HCT116 (cell line): ENCODE measurements around the gene SIX4. TPM values are rescaled to one million over a fixed set of nuclear protein-coding genes. Genes with fewer than 3 reads are reported as not detected.

Experiments used
- ATAC-seq: fragments of 200-7000 bp; cut with Tn5 transposase; 2 replicates; pipeline ENCODE4 v1.9.1; 2020; ENCODE audit warnings: mild to moderate bottlenecking, moderate library complexity
- BruUV-seq: library from RNA; stranded (reverse); fragments of 400-500 nt; replicated peaks from 2 replicates; lab custom pipeline; 2021; lab: Mats Ljungman, UMichigan
- CTCF ChIA-PET: fragments of 300-600 bp; sonication (Branson Sonifier 250); formaldehyde crosslinking; loops from one replicate; lab custom pipeline; 2021; ENCODE audit warnings: antibody characterized with exemption; lab: Charles Lee
- POLR2A ChIA-PET: fragments of 300-600, 350-600 bp; sonication (Branson Sonifier 250); formaldehyde crosslinking; loops from one replicate; lab custom pipeline; 2021; ENCODE audit warnings: antibody characterized with exemption; lab: Charles Lee
- RAD21 ChIA-PET, 2 experiments: fragments of 300-600 bp; sonication (Branson Sonifier 250); formaldehyde crosslinking; loops; one replicate each; lab custom pipeline; 2023; ENCODE audit warnings: low total read pairs in 2 of 2; ENCODE audit not compliant: uncharacterized antibody in 2 of 2, unreplicated experiment in 2 of 2, low non-redundant PET in 1 of 2; lab: Charles Lee
- DNase-seq: peaks from one replicate; pipeline ENCODE4 v3.0.0-alpha.2; 2010; ENCODE audit warnings: low read depth, low spot score
- H2AFZ ChIP-seq: fragments of 200-600 bp; shearing (Covaris generic), sonication (generic); 2 replicates; pipeline ENCODE4 v1.6.1; 2017; ENCODE audit warnings: low read depth, mixed run types, mixed read lengths, antibody characterized with exemption, low read length; ENCODE audit not compliant: poor library complexity, severe bottlenecking
- H3K27ac ChIP-seq: 2 replicates; pipeline ENCODE4 v1.5.1; 2012; ENCODE audit warnings: low read depth, low read length
- H3K27me3 ChIP-seq: fragments of 200-600 bp; sonication (generic); 2 replicates; pipeline ENCODE4 v1.6.1; 2016; ENCODE audit warnings: mixed run types, low read length, mixed read lengths; ENCODE audit not compliant: insufficient read depth
- H3K36me3 ChIP-seq, 2 experiments: fragments of 200-500 bp in 1 of 2; fragments of 200-600 bp in 1 of 2; sonication (Bioruptor generic) in 1 of 2; sonication (generic) in 1 of 2; 2 replicates each; pipeline versions ENCODE4 v1.5.1 to v1.6.1; 2014 to 2016; ENCODE audit warnings: low read length in 2 of 2, inconsistent platforms in 1 of 2, mixed read lengths in 1 of 2, mixed run types in 1 of 2; ENCODE audit not compliant: insufficient read depth in 2 of 2, control insufficient read depth in 1 of 2
- H3K4me1 ChIP-seq, 2 experiments: fragments of 200-600 bp in 1 of 2; sonication (generic) in 1 of 2; 2 replicates each; pipeline versions ENCODE4 v1.5.1 to v1.6.1; 2012 to 2017; ENCODE audit warnings: low read length in 2 of 2, inconsistent platforms in 1 of 2, mild to moderate bottlenecking in 1 of 2, mixed read lengths in 1 of 2, mixed run types in 1 of 2, moderate library complexity in 1 of 2; ENCODE audit not compliant: insufficient read depth in 2 of 2, control insufficient read depth in 1 of 2
- H3K4me2 ChIP-seq: fragments of 200-600 bp; sonication (generic); 2 replicates; pipeline ENCODE4 v1.6.1; 2017; ENCODE audit warnings: mixed run types, low read length, mixed read lengths
- H3K4me3 ChIP-seq, 2 experiments: fragments of 200-600 bp in 1 of 2; sonication (generic) in 1 of 2; replicated peaks in 1 of 2; 2 replicates each; pipeline ENCODE4 v1.5.1; 2011 to 2016; ENCODE audit warnings: low read length in 2 of 2, control low read depth in 1 of 2, low read depth in 1 of 2, mild to moderate bottlenecking in 1 of 2, mixed read lengths in 1 of 2, mixed run types in 1 of 2
- H3K79me2 ChIP-seq: fragments of 200-600 bp; sonication (generic); 2 replicates; pipeline ENCODE4 v1.6.1; 2017; ENCODE audit warnings: mild to moderate bottlenecking, mixed run types, low read length, moderate library complexity, mixed read lengths; ENCODE audit not compliant: insufficient read depth
- H3K9ac ChIP-seq: fragments of 200-600 bp; sonication (generic); 2 replicates; pipeline ENCODE4 v1.6.1; 2016; ENCODE audit warnings: low read length, mixed read lengths
- H3K9me2 ChIP-seq: fragments of 200-600 bp; sonication (generic), shearing (Covaris generic); 2 replicates; pipeline ENCODE4 v1.6.1; 2017; ENCODE audit warnings: mixed run types, mild to moderate bottlenecking, moderate library complexity; ENCODE audit not compliant: insufficient read depth
- H3K9me3 ChIP-seq, 2 experiments: fragments of 200-500 bp in 1 of 2; fragments of 200-600 bp in 1 of 2; sonication (Bioruptor generic) in 1 of 2; sonication (generic) in 1 of 2; 2 replicates each; pipeline ENCODE4 v1.6.1; 2014 to 2017; ENCODE audit warnings: low read length in 2 of 2, mixed read lengths in 2 of 2, inconsistent platforms in 1 of 2, low read depth in 1 of 2, mild to moderate bottlenecking in 1 of 2, mixed run types in 1 of 2, moderate library complexity in 1 of 2; ENCODE audit not compliant: control insufficient read depth in 1 of 2, insufficient read depth in 1 of 2
- H4K20me1 ChIP-seq: fragments of 200-600 bp; sonication (generic), shearing (Covaris generic); 2 replicates; pipeline ENCODE4 v1.6.1; 2017; ENCODE audit warnings: mixed run types, mild to moderate bottlenecking, moderate library complexity; ENCODE audit not compliant: insufficient read depth
- FOSL1 ChIP-seq: IDR thresholded peaks from 2 replicates; pipeline ENCODE4 v1.6.1; 2012; ENCODE audit warnings: low read depth
- JUND ChIP-seq: IDR thresholded peaks from 2 replicates; pipeline ENCODE4 v1.6.1; 2012
- POLR2A ChIP-seq: IDR thresholded peaks from 2 replicates; pipeline ENCODE4 v1.7.0; 2011; ENCODE audit warnings: borderline replicate concordance; ENCODE audit not compliant: insufficient read depth, insufficient read length; ENCODE audit errors: extremely low read depth
- RAD21 ChIP-seq: IDR thresholded peaks from 2 replicates; pipeline ENCODE4 v1.6.1; 2012; ENCODE audit warnings: low read depth, mild to moderate bottlenecking
- SRF ChIP-seq: IDR thresholded peaks from 2 replicates; pipeline ENCODE4 v1.6.1; 2012; ENCODE audit warnings: low read depth
- TCF7L2 ChIP-seq: IDR thresholded peaks from 2 replicates; pipeline ENCODE4 v1.7.0; 2011; ENCODE audit warnings: borderline replicate concordance, inconsistent platforms; ENCODE audit not compliant: insufficient read depth, insufficient read length; ENCODE audit errors: extremely low read depth
- YY1 ChIP-seq: IDR thresholded peaks from 2 replicates; pipeline ENCODE4 v1.6.1; 2011; ENCODE audit warnings: low read length, low read depth, moderate library complexity, mild to moderate bottlenecking; ENCODE audit not compliant: insufficient replicate concordance; ENCODE audit errors: extremely low read depth
- intact Hi-C: fragments of 100-400 bp; cut with micrococcal nuclease; formaldehyde crosslinking; loops from 2 replicates; pipeline ENCODE4 v1.10.0; 2022
- total RNA-seq: library from RNA; stranded (reverse); gene quantifications from one replicate; pipeline ENCODE4 v1.2.1, GENCODE V29; 2021; ENCODE audit not compliant: unreplicated experiment
- TF ChIP-seq, protein P1 (sequence below): IDR thresholded peaks from 2 replicates; pipeline ENCODE4 v1.6.1; 2012
- TF ChIP-seq, protein P2 (sequence below): IDR thresholded peaks from 2 replicates; pipeline ENCODE4 v1.6.1; 2011; ENCODE audit warnings: mild to moderate bottlenecking, low read length, moderate library complexity; ENCODE audit not compliant: insufficient replicate concordance; ENCODE audit errors: extremely low read depth

Gene SIX4
- total RNA-seq, 1 experiment from 2014 or later = 24.5 TPM

DNA sequence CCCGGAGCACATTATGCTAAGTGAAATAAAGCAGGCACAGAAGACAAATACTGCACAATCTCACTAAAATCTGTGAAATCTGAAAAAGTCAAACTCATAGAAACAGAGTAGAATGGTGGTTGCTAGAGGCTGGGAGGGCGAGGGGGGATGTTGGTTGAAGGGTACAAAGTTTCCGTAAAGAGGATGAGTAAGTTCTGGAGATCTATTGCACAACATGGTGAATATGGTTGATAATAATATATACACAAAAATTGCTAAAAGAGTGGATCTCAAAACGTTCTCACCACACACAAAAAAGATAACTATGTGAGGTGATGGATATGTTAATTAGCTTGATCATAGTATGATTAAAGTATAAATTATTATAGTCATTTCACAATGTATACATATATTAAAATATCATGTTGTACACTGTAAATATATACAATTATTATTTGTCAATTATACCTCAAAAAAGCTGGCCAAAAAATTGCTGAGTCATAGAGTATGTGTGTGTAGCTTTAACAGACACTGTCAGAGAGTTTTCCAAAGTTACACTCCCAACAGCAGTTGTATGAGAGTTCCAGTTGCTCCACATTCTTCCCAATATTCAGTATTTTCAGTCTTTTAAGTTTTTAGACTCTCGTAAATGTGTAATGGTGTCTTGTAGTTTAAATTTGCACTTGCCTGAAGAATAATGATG, 55.6 kb downstream of the SIX4 start:
- TF ChIP-seq FOSL1 = no peak
- no peak for TF ChIP-seq SRF
- TF ChIP-seq YY1 = no peak
- TF ChIP-seq, protein P1, sequence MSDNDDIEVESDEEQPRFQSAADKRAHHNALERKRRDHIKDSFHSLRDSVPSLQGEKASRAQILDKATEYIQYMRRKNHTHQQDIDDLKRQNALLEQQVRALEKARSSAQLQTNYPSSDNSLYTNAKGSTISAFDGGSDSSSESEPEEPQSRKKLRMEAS = no peak
- TF ChIP-seq TCF7L2 = no peak
- TF ChIP-seq RAD21 = no peak
- TF ChIP-seq, protein P2, sequence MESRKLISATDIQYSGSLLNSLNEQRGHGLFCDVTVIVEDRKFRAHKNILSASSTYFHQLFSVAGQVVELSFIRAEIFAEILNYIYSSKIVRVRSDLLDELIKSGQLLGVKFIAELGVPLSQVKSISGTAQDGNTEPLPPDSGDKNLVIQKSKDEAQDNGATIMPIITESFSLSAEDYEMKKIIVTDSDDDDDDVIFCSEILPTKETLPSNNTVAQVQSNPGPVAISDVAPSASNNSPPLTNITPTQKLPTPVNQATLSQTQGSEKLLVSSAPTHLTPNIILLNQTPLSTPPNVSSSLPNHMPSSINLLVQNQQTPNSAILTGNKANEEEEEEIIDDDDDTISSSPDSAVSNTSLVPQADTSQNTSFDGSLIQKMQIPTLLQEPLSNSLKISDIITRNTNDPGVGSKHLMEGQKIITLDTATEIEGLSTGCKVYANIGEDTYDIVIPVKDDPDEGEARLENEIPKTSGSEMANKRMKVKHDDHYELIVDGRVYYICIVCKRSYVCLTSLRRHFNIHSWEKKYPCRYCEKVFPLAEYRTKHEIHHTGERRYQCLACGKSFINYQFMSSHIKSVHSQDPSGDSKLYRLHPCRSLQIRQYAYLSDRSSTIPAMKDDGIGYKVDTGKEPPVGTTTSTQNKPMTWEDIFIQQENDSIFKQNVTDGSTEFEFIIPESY = no peak
- TF ChIP-seq JUND = no peak
- no peak for TF ChIP-seq POLR2A
- POLR2A ChIA-PET = no interaction called here
- DNase-seq (no peak), ATAC-seq (no peak)
- Histone ChIP-seq H3K4me1 (no peaks in the 10 kb centered on the region), H3K36me3 (no peaks in the 10 kb centered on the region), H3K27ac (no peak overlapping the region), H3K4me3 (no peak overlapping the region), H3K9ac (no peak overlapping the region), H4K20me1 (no peaks in the 10 kb centered on the region), H3K79me2 (no peaks in the 10 kb centered on the region), H3K27me3 (no peaks in the 10 kb centered on the region), H2AFZ (peak overlapping the region; percentile 89), H3K9me2 (no peaks in the 10 kb centered on the region), H3K4me2 (no peak overlapping the region), H3K9me3 (no peaks in the 10 kb centered on the region)
- intact Hi-C loops = no loop called here
- CTCF ChIA-PET = no interaction called here
- RAD21 ChIA-PET = no interaction called here
- BruUV-seq = no TSS peak
